Prostate gland (tissue), 2 donors: ENCODE data around the gene BOK. TPM values are rescaled to one million over a fixed set of nuclear protein-coding genes. Genes with fewer than 3 reads are reported as not detected.

ENCODE experiments used
- DNase-seq: peaks from one replicate; pipeline ENCODE4 v3.0.0-alpha.2; 2019; ENCODE audit warnings: low spot score
- H3K27ac ChIP-seq, 2 donors: fragments of 200-600 bp; sonication (generic); 2 replicates each; pipeline ENCODE4 v1.5.1; 2017 to 2019
- H3K27me3 ChIP-seq: fragments of 200-600 bp; sonication (generic); replicated peaks from 2 replicates; pipeline ENCODE4 v1.5.1; 2019; ENCODE audit not compliant: insufficient read depth
- H3K36me3 ChIP-seq, 2 donors: fragments of 200-600 bp; sonication (generic); 1 replicate in 1 of 2; 2 replicates in 1 of 2; pipeline versions ENCODE4 v1.5.1 to v1.8.1; 2017 to 2019
- H3K4me1 ChIP-seq: fragments of 200-600 bp; sonication (generic); replicated peaks from 2 replicates; pipeline ENCODE4 v1.5.1; 2019
- H3K4me3 ChIP-seq, 2 donors: fragments of 200-600 bp; sonication (generic); 2 replicates each; pipeline ENCODE4 v1.5.1; 2017 to 2019
- H3K9me3 ChIP-seq: fragments of 200-600 bp; sonication (generic); 2 replicates; pipeline ENCODE4 v1.5.1; 2017
- CTCF ChIP-seq, 4 experiments: fragments of 200-600 bp in 2 of 4; fragments of 450-650 bp in 2 of 4; sonication (generic) in 2 of 4; IDR thresholded peaks; 1 replicate in 3 of 4; 2 replicates in 1 of 4; pipeline ENCODE4 v1.5.1; 2016 to 2019; ENCODE audit warnings: antibody characterized with exemption in 4 of 4, mild to moderate bottlenecking in 2 of 4, moderate library complexity in 2 of 4
- POLR2A ChIP-seq: fragments of 450-650 bp; IDR thresholded peaks from one replicate; pipeline ENCODE4 v1.6.1; 2016; ENCODE audit warnings: antibody characterized with exemption, mild to moderate bottlenecking
- POLR2AphosphoS5 ChIP-seq: sonication (generic); formaldehyde crosslinking; IDR thresholded peaks from one replicate; pipeline ENCODE4 v1.6.1; 2017; ENCODE audit warnings: antibody characterized with exemption
- WGBS: methylation state at CpG from one replicate; pipeline ENCODE4 v1.1.5; 2018; 5-methylcytosine and 5-hydroxymethylcytosine counted together
- intact Hi-C: fragments of 100-400 bp; cut with DNase I; formaldehyde crosslinking; loops from one replicate; pipeline ENCODE4 v1.14.2; 2022
- total RNA-seq, 2 donors: library from RNA; depleted of rRNA; stranded (reverse); fragments of >200 nt; gene quantifications; one replicate each; pipeline ENCODE4 v1.1.0, GENCODE V29; 2016

The BOK gene
- total RNA-seq, 2 donors from 2014 or later: 58.3 to 91.6 TPM

DNA sequence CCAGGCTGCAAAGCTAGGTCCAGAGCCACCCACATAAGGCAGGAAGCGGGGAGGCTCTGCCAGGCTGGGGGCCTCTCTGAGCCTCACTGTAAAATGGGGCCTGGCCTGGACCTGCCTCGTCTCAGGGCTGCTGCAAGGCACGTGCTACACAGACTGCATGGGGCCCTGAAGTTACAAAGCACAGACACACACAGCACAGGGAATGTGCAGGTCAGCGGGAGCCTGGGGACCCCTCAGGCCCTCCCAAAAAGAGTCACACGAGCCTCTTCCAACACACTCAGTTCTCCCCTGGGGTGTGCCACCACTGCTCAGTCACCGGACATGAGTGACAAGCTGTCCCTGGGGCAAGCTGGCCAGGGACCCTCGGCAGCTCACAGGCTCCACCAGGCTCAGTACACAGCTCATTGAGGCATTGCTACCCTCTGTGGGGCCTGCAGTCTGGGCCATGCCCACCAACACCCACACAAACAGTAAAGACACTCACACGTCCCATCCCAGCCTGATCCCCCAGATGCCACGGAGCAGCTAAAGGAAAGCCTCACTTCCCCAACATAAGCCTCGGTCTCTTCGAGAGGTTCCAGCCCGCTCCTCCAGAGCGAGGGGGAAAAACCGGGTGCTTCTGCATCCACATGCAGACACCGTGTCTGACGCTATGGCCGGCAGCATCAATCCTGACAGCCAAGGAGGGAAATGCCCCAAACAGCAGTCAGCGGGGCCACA lies 33.7 kb downstream of the BOK start:
- Histone ChIP-seq H3K4me3 (no peak overlapping the region), H3K9me3 (no peaks in the 10 kb centered on the region), H3K27me3 (no peaks in the 10 kb centered on the region), H3K4me1 (no peaks in the 10 kb centered on the region), H3K27ac (no peak overlapping the region), H3K36me3 (no peaks in the 10 kb centered on the region)
- intact Hi-C loops: no loop called here
- TF ChIP-seq CTCF (IDR thresholded peaks at IDR 0.05): no peak
- TF ChIP-seq POLR2A: no peak
- TF ChIP-seq POLR2AphosphoS5: no peak
- WGBS: 90% methylated on average over 18 of the region's 18 CpGs
- DNase-seq: no peak

DNA sequence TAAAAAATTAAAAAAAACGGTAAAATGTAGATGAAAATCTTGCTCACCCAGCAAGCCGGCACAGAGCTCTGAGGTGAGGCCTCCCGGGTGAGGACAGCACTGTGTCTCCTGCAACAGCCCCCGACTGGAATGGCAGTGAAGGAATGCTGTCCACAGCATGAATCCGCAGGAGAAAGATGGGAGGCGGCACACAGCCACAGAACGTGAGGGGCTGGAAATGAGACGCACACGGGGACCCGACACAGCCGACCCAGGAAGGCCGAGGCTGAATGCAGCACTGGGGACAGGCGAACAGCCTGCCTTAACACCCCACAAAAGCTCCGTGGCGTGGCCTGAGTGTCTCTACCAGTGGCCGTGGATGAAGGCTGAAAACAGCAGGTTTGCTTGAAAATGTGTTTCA lies 34.7 kb downstream of the BOK start:
- intact Hi-C loops: no loop called here
- DNase-seq: no peak
- Histone ChIP-seq H3K36me3 (no peaks in the 10 kb centered on the region), H3K27me3 (no peaks in the 10 kb centered on the region), H3K27ac (no peak overlapping the region), H3K4me1 (no peaks in the 10 kb centered on the region), H3K9me3 (no peaks in the 10 kb centered on the region), H3K4me3 (no peak overlapping the region)
- TF ChIP-seq CTCF (IDR thresholded peaks at IDR 0.05): no peak
- TF ChIP-seq POLR2AphosphoS5: no peak
- no peak for TF ChIP-seq POLR2A
- 94% methylated on average over 16 of the region's 16 CpGs for WGBS

- intact Hi-C loops: no loop called here
- no peaks in the 10 kb centered on the region for H3K27me3 ChIP-seq
- DNase-seq: no peak
- no peak overlapping the region for H3K4me3 ChIP-seq
- no peak overlapping the region for H3K27ac ChIP-seq
- 89% methylated on average over 15 of the region's 15 CpGs for WGBS
- no peaks in the 10 kb centered on the region for H3K36me3 ChIP-seq
- H3K9me3 ChIP-seq: no peaks in the 10 kb centered on the region
- no peaks in the 10 kb centered on the region for H3K4me1 ChIP-seq
- TF ChIP-seq POLR2A (no peak), POLR2AphosphoS5 (peak; percentile 5), CTCF (IDR thresholded peaks at IDR 0.05) (peak in 2 of 4 experiments; percentile 8 to 35)
Measured at GRCh38 chr2:241595600-241596140, 37.1 kb downstream of the BOK start.

GRCh38 chr2:241597561-241597960 lies 39.0 kb downstream of the BOK start:
- Histone ChIP-seq H3K27ac (no peak overlapping the region), H3K27me3 (no peaks in the 10 kb centered on the region), H3K9me3 (no peaks in the 10 kb centered on the region), H3K36me3 (peaks cover 0 to under 1% of the 10 kb centered on the region in 2 donors), H3K4me3 (no peak overlapping the region), H3K4me1 (no peaks in the 10 kb centered on the region)
- TF ChIP-seq POLR2A (no peak), POLR2AphosphoS5 (no peak), CTCF (IDR thresholded peaks at IDR 0.05) (no peak)
- intact Hi-C loops: no loop called here
- WGBS: 88% methylated on average over 6 of the region's 6 CpGs
- DNase-seq: no peak

DNA sequence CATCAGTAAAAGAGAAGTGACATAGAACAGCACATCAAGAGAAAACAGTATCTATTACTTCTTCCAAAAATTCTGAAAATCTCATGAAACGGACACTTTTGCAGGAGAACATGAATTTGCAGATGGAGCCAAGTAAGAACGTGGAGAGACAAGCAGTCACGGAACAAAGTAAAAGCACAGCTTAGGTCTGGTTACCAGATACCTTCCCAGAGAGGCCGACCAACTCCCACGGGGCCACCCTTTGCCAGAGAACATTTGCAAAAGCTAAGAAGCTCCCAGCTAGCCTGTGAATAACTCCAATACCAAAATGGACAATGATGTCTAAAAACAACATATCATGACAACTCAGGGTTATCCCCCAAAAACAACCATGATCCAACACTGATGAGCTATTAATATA lies 39.5 kb downstream of the BOK start:
- TF ChIP-seq CTCF (IDR thresholded peaks at IDR 0.05) (no peak), POLR2A (no peak), POLR2AphosphoS5 (no peak)
- H3K27me3 ChIP-seq: no peaks in the 10 kb centered on the region
- H3K4me3 ChIP-seq: no peak overlapping the region
- no peaks in the 10 kb centered on the region for H3K9me3 ChIP-seq
- no peak for DNase-seq
- no peaks in the 10 kb centered on the region for H3K4me1 ChIP-seq
- intact Hi-C loops: no loop called here
- peaks cover 0 to 5% of the 10 kb centered on the region in 2 donors for H3K36me3 ChIP-seq
- no peak overlapping the region for H3K27ac ChIP-seq
- 54% methylated on average over 5 of the region's 5 CpGs for WGBS
